BE2C (cell line): ENCODE data around the gene CUTA.
"Not testable (repeated sequence)": the region's sequence is repeated elsewhere in the genome, so short reads cannot be mapped to it uniquely, and the experiment has no call there.

ENCODE experiments used
- DNase-seq: peaks from one replicate; pipeline ENCODE4 v3.0.0-alpha.2; 2020
- H3K27me3 ChIP-seq: fragments of 250-450 bp; sonication (Bioruptor Pico); 2 replicates; pipeline ENCODE4 v1.5.1; 2020; ENCODE audit warnings: mild to moderate bottlenecking
- H3K36me3 ChIP-seq: fragments of 250-450 bp; sonication (Bioruptor Pico); 2 replicates; pipeline ENCODE4 v1.5.1; 2020; ENCODE audit warnings: mild to moderate bottlenecking
- H3K4me1 ChIP-seq: fragments of 250-450 bp; sonication (Bioruptor Pico); 2 replicates; pipeline ENCODE4 v1.5.1; 2020
- H3K4me3 ChIP-seq: 2 replicates; pipeline ENCODE4 v1.5.1; 2011; ENCODE audit warnings: low read depth, low read length
- H3K9me3 ChIP-seq: fragments of 250-450 bp; sonication (Bioruptor Pico); 2 replicates; pipeline ENCODE4 v1.5.1; 2020
- CTCF ChIP-seq: IDR thresholded peaks from 2 replicates; pipeline ENCODE4 v1.5.1; 2012; ENCODE audit warnings: mild to moderate bottlenecking, low read depth, low read length

CUTA gene

DNA sequence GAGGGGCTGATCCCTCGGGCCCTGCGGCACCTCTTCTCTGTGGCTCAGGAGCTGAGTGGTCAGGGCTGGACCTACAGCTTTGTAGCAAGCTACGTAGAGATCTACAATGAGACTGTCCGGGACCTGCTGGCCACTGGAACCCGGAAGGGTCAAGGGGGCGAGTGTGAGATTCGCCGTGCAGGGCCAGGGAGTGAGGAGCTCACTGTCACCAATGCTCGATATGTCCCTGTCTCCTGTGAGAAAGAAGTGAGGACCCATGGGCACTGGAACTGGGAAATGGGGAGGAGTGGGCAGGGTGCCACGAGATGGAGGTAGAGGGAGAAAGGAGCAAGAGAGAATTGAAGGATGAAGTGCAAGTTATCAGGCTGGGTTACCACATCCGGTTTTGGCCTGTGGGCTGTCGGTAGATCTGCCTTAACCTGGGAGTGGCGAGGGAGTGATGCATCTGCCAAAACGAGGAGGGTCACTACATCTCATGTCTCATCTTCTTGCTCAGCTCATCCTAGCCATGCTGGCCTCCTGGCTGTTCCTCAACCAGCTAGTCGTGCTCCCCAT, 12.4 kb downstream of the CUTA start:
- no peak for TF ChIP-seq CTCF
- H3K27me3 ChIP-seq: no peaks in the 10 kb centered on the region
- H3K36me3 ChIP-seq: peaks cover 76% of the 10 kb centered on the region
- no peak for DNase-seq
- no peaks in the 10 kb centered on the region for H3K9me3 ChIP-seq
- no peak overlapping the region for H3K4me3 ChIP-seq
- peaks cover 3% of the 10 kb centered on the region; the same call in 1 of the 2 replicates for H3K4me1 ChIP-seq

GRCh38 chr6:33404884-33405283, 13.0 kb downstream of the CUTA start:
- H3K27me3 ChIP-seq: no peaks in the 10 kb centered on the region
- no peak overlapping the region for H3K4me3 ChIP-seq
- peaks cover 80% of the 10 kb centered on the region for H3K36me3 ChIP-seq
- H3K9me3 ChIP-seq: no peaks in the 10 kb centered on the region
- TF ChIP-seq CTCF: no peak
- DNase-seq: no peak
- peaks cover 3% of the 10 kb centered on the region; the same call in 1 of the 2 replicates for H3K4me1 ChIP-seq

DNA sequence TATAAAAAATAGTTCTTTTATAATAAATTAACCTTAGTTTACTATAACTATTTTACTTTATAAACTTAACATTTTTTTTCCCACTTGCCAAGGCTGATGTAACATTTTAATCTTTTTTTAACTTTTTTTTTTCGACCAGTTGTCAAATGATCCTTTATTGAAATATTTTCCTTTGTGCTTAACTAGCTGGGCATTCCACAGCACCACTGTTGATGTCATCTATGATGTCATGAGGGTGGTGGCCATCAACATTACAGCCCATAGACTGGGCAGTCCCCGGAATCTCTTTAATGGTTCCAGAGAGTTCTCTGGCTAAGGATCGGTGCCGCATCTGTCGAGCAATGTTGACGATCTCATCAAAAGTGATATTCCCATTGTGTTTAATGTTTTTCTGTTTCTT, 18.0 kb downstream of the CUTA start:
- not testable (repeated sequence) for H3K27me3 ChIP-seq, H3K4me1 ChIP-seq, H3K4me3 ChIP-seq, H3K9me3 ChIP-seq, DNase-seq
- H3K36me3 ChIP-seq: peaks cover 65% of the 10 kb centered on the region

GRCh38 chr6:33398601-33399000, 19.3 kb downstream of the CUTA start:
- H3K4me3 ChIP-seq, H3K9me3 ChIP-seq, H3K4me1 ChIP-seq, DNase-seq, H3K27me3 ChIP-seq: not testable (repeated sequence)
- peaks cover 55% of the 10 kb centered on the region for H3K36me3 ChIP-seq

DNA sequence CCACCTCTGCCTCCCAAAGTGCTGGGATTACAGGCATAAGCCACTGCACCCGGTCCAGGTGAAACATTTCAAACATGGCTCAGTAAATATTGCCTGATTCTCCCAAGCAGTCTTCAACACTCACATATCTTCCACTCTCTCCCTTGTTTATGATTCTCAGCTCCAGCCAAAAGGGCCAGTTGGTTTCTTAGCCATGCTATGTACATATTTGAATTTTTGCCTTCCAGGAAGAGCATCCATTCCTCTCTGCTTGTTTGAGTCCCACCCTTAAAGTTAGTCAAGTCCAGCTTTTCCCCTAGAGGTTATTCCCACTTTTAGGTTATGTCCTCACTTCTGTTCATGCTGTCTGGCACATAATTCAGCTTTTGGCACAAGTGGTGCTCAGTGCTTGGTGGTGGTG, 20.4 kb downstream of the CUTA start:
- H3K36me3 ChIP-seq: peaks cover 45% of the 10 kb centered on the region
- no peak overlapping the region for H3K4me3 ChIP-seq
- DNase-seq: no peak
- H3K4me1 ChIP-seq: peaks cover 3% of the 10 kb centered on the region; the same call in 1 of the 2 replicates
- H3K27me3 ChIP-seq: no peaks in the 10 kb centered on the region
- no peak for TF ChIP-seq CTCF
- H3K9me3 ChIP-seq: no peaks in the 10 kb centered on the region

DNA sequence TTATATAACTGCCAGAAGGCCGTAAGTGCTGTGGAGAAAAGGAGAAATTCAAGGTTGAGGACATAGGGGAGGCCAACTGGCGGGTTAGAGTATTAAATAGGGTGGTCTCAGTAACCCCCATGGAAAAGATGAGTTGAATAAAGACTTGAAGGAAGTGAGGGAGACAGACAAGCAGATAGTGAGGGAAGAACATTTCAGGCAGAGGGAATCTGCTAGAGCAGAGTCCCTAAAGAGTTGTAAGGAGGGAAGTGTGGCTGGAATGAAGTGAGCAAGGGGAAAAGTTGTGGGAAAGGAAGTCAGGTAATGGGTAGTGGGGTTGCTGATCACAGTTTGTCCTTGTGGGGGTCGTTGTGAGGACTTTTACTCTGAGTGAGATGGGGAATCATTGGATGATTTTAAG, 24.9 kb downstream of the CUTA start:
- Histone ChIP-seq H3K36me3 (peaks cover 12% of the 10 kb centered on the region), H3K4me3 (peak overlapping the region; percentile 95), H3K9me3 (no peaks in the 10 kb centered on the region), H3K27me3 (no peaks in the 10 kb centered on the region), H3K4me1 (peaks cover 10% of the 10 kb centered on the region; the same call in 1 of the 2 replicates)
- TF ChIP-seq CTCF: no peak
- DNase-seq: no peak

DNA sequence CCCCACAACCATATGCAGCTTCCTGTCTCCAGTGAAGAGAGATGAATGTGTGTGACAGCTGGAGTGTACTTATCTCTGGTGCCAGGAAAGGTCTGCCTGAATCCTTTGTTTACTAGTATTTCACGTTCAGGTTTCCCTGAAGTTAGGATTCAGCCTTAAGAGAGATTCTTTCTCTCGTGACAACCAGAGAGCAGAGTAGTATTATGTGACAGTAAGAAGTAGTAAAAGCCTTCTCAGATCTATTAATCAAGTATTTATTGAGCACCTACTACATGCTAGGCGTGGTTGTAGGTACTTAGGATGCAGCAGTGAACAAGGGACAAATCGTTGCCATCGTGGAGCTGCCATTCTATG, 25.3 kb downstream of the CUTA start:
- TF ChIP-seq CTCF: no peak
- DNase-seq: no peak
- H3K4me1 ChIP-seq: peaks cover 10% of the 10 kb centered on the region; the same call in 1 of the 2 replicates
- H3K27me3 ChIP-seq: no peaks in the 10 kb centered on the region
- peaks cover 8% of the 10 kb centered on the region for H3K36me3 ChIP-seq
- H3K4me3 ChIP-seq: peak overlapping the region; percentile 95
- H3K9me3 ChIP-seq: no peaks in the 10 kb centered on the region
